ENCODE data around the gene SCGB1D4.

Gene SCGB1D4

GRCh38 chr11:62269654-62270278, 29.1 kb downstream of the SCGB1D4 start, which contains the start of gene SCGB2A2 (continued):
- TF ChIP-seq, protein P1, sequence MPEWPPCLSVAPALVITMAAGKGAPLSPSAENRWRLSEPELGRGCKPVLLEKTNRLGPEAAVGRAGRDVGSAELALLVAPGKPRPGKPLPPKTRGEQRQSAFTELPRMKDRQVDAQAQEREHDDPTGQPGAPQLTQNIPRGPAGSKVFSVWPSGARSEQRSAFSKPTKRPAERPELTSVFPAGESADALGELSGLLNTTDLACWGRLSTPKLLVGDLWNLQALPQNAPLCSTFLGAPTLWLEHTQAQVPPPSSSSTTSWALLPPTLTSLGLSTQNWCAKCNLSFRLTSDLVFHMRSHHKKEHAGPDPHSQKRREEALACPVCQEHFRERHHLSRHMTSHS (tag by site-specific recombination; IDR thresholded peaks at IDR 0.05): no peak
- TF ChIP-seq ZNF16 (tag by site-specific recombination; IDR thresholded peaks at IDR 0.05; ENCODE audit: low read depth) (no peak), SCRT1 (tag by site-specific recombination; IDR thresholded peaks at IDR 0.05; ENCODE audit: borderline replicate concordance) (no peak), ZNF292 (tag by site-specific recombination; IDR thresholded peaks at IDR 0.05; ENCODE audit: borderline replicate concordance, low read depth) (no peak), GFI1B (tag by site-specific recombination; IDR thresholded peaks at IDR 0.05) (no peak), ZNF37A (tag by site-specific recombination; IDR thresholded peaks at IDR 0.05) (no peak), ZNF837 (tag by site-specific recombination; IDR thresholded peaks at IDR 0.05) (no peak), ZNF184 (tag by site-specific recombination; IDR thresholded peaks at IDR 0.05) (no peak), ZNF544 (tag by site-specific recombination; IDR thresholded peaks at IDR 0.05) (no peak), HOXA7 (CRISPR knock-in tag; IDR thresholded peaks at IDR 0.05; ENCODE audit: borderline replicate concordance) (no peak), KLF9 (tag by site-specific recombination; IDR thresholded peaks at IDR 0.05; ENCODE audit: low read depth) (no peak), ZNF768 (tag by site-specific recombination; IDR thresholded peaks at IDR 0.05) (no peak)
- TF ChIP-seq, protein P2, sequence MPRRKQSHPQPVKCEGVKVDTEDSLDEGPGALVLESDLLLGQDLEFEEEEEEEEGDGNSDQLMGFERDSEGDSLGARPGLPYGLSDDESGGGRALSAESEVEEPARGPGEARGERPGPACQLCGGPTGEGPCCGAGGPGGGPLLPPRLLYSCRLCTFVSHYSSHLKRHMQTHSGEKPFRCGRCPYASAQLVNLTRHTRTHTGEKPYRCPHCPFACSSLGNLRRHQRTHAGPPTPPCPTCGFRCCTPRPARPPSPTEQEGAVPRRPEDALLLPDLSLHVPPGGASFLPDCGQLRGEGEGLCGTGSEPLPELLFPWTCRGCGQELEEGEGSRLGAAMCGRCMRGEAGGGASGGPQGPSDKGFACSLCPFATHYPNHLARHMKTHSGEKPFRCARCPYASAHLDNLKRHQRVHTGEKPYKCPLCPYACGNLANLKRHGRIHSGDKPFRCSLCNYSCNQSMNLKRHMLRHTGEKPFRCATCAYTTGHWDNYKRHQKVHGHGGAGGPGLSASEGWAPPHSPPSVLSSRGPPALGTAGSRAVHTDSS (tag by site-specific recombination; IDR thresholded peaks at IDR 0.05): no peak

DNA sequence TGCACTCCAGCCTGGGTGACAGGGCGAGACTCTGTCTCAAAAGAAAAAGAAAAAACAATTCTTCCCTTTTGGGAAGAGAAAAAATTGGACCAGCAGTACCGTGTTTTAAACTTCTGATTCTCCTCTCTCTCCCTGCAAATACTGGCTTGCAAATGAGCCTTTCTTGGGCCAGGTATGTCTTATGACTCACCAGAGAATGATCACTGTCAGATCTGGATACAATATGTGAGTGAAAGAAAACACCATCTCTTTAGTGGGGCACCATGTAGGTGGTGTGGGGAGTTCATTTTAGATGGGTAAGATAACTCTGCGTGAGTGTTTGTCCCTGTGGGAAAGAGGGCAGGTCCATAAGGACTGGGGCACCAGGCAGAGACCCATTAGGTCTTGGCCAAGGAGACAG, 31.3 kb downstream of the SCGB1D4 start:
- POLR2A ChIA-PET: no interaction called here
- Histone ChIP-seq H3K4me3 (ENCODE audit: low read depth, low read length) (no peak overlapping the region), H3K4me1 (ENCODE audit: control insufficient read depth, insufficient read depth, low read length) (no peaks in the 10 kb centered on the region), H3K9me3 (ENCODE audit: control insufficient read depth, insufficient read depth, low read depth, low read length) (no peaks in the 10 kb centered on the region), H3K27ac (ENCODE audit: extremely low read depth, low read depth, low read length) (no peak overlapping the region), H3K36me3 (ENCODE audit: control insufficient read depth in 2 of 2, insufficient read depth in 1 of 2, low read length in 2 of 2) (no peaks in the 10 kb centered on the region)
- CTCF ChIA-PET: no interaction called here
- TF ChIP-seq, protein P3, sequence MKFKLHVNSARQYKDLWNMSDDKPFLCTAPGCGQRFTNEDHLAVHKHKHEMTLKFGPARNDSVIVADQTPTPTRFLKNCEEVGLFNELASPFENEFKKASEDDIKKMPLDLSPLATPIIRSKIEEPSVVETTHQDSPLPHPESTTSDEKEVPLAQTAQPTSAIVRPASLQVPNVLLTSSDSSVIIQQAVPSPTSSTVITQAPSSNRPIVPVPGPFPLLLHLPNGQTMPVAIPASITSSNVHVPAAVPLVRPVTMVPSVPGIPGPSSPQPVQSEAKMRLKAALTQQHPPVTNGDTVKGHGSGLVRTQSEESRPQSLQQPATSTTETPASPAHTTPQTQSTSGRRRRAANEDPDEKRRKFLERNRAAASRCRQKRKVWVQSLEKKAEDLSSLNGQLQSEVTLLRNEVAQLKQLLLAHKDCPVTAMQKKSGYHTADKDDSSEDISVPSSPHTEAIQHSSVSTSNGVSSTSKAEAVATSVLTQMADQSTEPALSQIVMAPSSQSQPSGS (tag by site-specific recombination; IDR thresholded peaks at IDR 0.05; ENCODE audit: low read depth): no peak
- TF ChIP-seq SALL2 (tag by site-specific recombination; IDR thresholded peaks at IDR 0.05; ENCODE audit: borderline replicate concordance) (no peak), ZNF555 (tag by site-specific recombination; conservative IDR thresholded peaks at IDR 0.05) (no peak), ZNF777 (tag by site-specific recombination; IDR thresholded peaks at IDR 0.05; ENCODE audit: borderline replicate concordance) (no peak), ZNF404 (tag by site-specific recombination; IDR thresholded peaks at IDR 0.05) (no peak), REST (tag by site-specific recombination; IDR thresholded peaks at IDR 0.05) (no peak), ZNF292 (tag by site-specific recombination; IDR thresholded peaks at IDR 0.05; ENCODE audit: borderline replicate concordance, low read depth) (no peak), GFI1B (tag by site-specific recombination; IDR thresholded peaks at IDR 0.05) (no peak), ZXDB (tag by site-specific recombination; IDR thresholded peaks at IDR 0.05) (no peak), ZNF169 (tag by site-specific recombination; IDR thresholded peaks at IDR 0.05) (no peak), ZFP37 (tag by site-specific recombination; IDR thresholded peaks at IDR 0.05) (no peak), ZEB2 (tag by site-specific recombination; IDR thresholded peaks at IDR 0.05) (no peak), KLF16 (tag by site-specific recombination; IDR thresholded peaks at IDR 0.05) (no peak), ZNF837 (tag by site-specific recombination; IDR thresholded peaks at IDR 0.05) (no peak)
- TF ChIP-seq, protein P4, sequence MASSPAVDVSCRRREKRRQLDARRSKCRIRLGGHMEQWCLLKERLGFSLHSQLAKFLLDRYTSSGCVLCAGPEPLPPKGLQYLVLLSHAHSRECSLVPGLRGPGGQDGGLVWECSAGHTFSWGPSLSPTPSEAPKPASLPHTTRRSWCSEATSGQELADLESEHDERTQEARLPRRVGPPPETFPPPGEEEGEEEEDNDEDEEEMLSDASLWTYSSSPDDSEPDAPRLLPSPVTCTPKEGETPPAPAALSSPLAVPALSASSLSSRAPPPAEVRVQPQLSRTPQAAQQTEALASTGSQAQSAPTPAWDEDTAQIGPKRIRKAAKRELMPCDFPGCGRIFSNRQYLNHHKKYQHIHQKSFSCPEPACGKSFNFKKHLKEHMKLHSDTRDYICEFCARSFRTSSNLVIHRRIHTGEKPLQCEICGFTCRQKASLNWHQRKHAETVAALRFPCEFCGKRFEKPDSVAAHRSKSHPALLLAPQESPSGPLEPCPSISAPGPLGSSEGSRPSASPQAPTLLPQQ (tag by site-specific recombination; IDR thresholded peaks at IDR 0.05): no peak
- TF ChIP-seq, protein P2 (tag by site-specific recombination; IDR thresholded peaks at IDR 0.05): no peak
